NB4 (cell line): ENCODE measurements around the gene CALN1.

Experiments used
- POLR2A ChIP-seq: IDR thresholded peaks from 2 replicates; pipeline ENCODE4 v1.6.1; 2011; ENCODE audit warnings: mild to moderate bottlenecking; ENCODE audit not compliant: insufficient read length; ENCODE audit errors: extremely low read depth
- TF ChIP-seq, protein P1 (sequence below): IDR thresholded peaks from one replicate; pipeline ENCODE4 v1.5.1; 2012; ENCODE audit warnings: low read depth, low read length
- TF ChIP-seq, protein P2 (sequence below): IDR thresholded peaks from 2 replicates; pipeline ENCODE4 v1.6.1; 2011; ENCODE audit warnings: low read depth, low read length

DNA sequence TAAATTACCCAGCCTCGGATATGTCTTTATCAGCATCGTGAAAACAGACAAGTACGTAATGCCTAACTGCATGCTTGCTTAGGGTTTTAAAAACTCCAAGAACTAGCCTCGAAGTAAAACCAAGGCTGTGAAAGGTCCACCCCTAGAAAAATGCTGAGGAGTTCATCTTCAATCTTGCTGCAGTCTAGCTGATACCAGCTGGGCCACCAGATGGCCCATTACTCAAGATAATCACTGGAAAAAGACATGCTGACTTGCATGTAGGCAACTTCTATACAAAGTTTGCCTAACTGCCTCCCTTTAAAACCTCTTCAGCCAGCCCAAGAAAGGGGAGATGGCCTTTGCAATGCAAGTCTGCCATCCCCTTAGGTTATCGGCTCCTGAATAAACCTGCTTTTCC, 666.1 kb downstream of the CALN1 start:
- TF ChIP-seq, protein P1, sequence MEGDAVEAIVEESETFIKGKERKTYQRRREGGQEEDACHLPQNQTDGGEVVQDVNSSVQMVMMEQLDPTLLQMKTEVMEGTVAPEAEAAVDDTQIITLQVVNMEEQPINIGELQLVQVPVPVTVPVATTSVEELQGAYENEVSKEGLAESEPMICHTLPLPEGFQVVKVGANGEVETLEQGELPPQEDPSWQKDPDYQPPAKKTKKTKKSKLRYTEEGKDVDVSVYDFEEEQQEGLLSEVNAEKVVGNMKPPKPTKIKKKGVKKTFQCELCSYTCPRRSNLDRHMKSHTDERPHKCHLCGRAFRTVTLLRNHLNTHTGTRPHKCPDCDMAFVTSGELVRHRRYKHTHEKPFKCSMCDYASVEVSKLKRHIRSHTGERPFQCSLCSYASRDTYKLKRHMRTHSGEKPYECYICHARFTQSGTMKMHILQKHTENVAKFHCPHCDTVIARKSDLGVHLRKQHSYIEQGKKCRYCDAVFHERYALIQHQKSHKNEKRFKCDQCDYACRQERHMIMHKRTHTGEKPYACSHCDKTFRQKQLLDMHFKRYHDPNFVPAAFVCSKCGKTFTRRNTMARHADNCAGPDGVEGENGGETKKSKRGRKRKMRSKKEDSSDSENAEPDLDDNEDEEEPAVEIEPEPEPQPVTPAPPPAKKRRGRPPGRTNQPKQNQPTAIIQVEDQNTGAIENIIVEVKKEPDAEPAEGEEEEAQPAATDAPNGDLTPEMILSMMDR, result no peak
- TF ChIP-seq, protein P2, sequence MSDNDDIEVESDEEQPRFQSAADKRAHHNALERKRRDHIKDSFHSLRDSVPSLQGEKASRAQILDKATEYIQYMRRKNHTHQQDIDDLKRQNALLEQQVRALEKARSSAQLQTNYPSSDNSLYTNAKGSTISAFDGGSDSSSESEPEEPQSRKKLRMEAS, result no peak
- TF ChIP-seq POLR2A, result no peak
